ENCODE data around the gene PRR15L. TPM values are rescaled to one million over a fixed set of nuclear protein-coding genes. Genes with fewer than 3 reads are reported as not detected.

The PRR15L gene
- total and polyA plus RNA-seq, 2 donors (not counting 1 experiment from before 2014, with no cell fraction given) = not detected

DNA sequence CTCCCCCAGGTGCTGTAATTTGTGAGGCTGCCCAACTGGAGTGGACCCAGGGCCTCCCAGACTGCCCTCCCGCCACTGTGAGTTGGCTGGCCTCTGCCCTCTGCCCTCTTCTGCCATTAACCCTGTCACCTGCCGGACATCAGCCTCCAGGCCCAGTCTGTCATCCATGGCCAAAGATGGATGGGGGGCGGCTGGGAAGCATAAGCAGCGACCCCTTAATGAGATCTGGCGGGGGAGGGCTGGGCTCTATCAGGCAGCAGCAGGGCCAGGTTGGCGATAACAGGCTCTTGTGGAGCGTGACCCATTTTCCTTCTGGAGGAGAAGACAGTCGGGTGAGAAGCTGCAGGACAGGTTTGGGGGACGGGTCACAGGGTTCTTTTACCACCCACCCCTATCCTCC lies 38.5 kb upstream of the PRR15L start:
- intact Hi-C loops (cut with micrococcal nuclease) = no loop called here
- H3K4me3 Mint-ChIP-seq = no peak overlapping the region
- 91% methylated on average over 8 of the region's 9 CpGs for WGBS (ENCODE audit: insufficient coverage)
- no peak for ATAC-seq (ENCODE audit: low read depth)
- H3K36me3 ChIP-seq (replicated peaks in 1 of 2; ENCODE audit: control extremely low read depth in 1 of 2, control insufficient read depth in 1 of 2, extremely low read depth in 1 of 2, insufficient read depth in 2 of 2, low read length in 1 of 2) = no peaks in the 10 kb centered on the region
- ChIA-PET POLR2A (no interaction called here), CTCF (interaction anchor here (1.0 kb wide), 1 partner anchor 24 kb away, joined by 3 read pairs; no protein-coding TSS in a partner anchor)
- no peak overlapping the region for H3K9ac ChIP-seq (ENCODE audit: low read length)
- H3K4me1 ChIP-seq (ENCODE audit: control insufficient read depth in 2 of 2, insufficient read depth in 2 of 2, low read length in 2 of 2) = no peaks in the 10 kb centered on the region
- no peaks in the 10 kb centered on the region for H3K79me2 ChIP-seq (ENCODE audit: control insufficient read depth, insufficient read depth, low read length)
- H3K4me2 ChIP-seq (replicated peaks; ENCODE audit: low read depth, low read length, poor library complexity, severe bottlenecking) = no peak overlapping the region
- H3K9me3 ChIP-seq (ENCODE audit: control extremely low read depth in 1 of 3, control insufficient read depth in 2 of 3, insufficient read depth in 1 of 3, low read length in 2 of 3) = no peaks in the 10 kb centered on the region
- TF ChIP-seq, protein P1, sequence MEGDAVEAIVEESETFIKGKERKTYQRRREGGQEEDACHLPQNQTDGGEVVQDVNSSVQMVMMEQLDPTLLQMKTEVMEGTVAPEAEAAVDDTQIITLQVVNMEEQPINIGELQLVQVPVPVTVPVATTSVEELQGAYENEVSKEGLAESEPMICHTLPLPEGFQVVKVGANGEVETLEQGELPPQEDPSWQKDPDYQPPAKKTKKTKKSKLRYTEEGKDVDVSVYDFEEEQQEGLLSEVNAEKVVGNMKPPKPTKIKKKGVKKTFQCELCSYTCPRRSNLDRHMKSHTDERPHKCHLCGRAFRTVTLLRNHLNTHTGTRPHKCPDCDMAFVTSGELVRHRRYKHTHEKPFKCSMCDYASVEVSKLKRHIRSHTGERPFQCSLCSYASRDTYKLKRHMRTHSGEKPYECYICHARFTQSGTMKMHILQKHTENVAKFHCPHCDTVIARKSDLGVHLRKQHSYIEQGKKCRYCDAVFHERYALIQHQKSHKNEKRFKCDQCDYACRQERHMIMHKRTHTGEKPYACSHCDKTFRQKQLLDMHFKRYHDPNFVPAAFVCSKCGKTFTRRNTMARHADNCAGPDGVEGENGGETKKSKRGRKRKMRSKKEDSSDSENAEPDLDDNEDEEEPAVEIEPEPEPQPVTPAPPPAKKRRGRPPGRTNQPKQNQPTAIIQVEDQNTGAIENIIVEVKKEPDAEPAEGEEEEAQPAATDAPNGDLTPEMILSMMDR (IDR thresholded peaks at IDR 0.05) = no peak
- no peak for TF ChIP-seq EZH2 (IDR thresholded peaks at IDR 0.05; ENCODE audit: borderline replicate concordance, insufficient read depth, low read depth, low read length, poor library complexity, severe bottlenecking)
- H3K27me3 ChIP-seq (replicated peaks in 1 of 4; ENCODE audit: control extremely low read depth in 1 of 4, control insufficient read depth in 3 of 4, insufficient read depth in 4 of 4, low read length in 3 of 4) = peaks cover 0 to 25% (median 0%) of the 10 kb centered on the region in 4 experiments
- no peak overlapping the region for H3K4me3 ChIP-seq (ENCODE audit: control extremely low read depth in 1 of 5, extremely low read depth in 1 of 5, insufficient read depth in 1 of 5, low read depth in 2 of 5, low read length in 4 of 5)
- H2AFZ ChIP-seq (ENCODE audit: insufficient read depth, low read depth, low read length, poor library complexity, severe bottlenecking) = no peak overlapping the region
- no peaks in the 10 kb centered on the region for H3K9me3 Mint-ChIP-seq (ENCODE audit: insufficient read depth)
- no peak overlapping the region for H3K27ac ChIP-seq (ENCODE audit: low read length in 2 of 2)
- peaks cover 22% of the 10 kb centered on the region for H3K27me3 Mint-ChIP-seq
- no peaks in the 10 kb centered on the region for H4K20me1 ChIP-seq (ENCODE audit: control insufficient read depth, insufficient read depth, low read length, poor library complexity, severe bottlenecking)
- no peak overlapping the region for H3K27ac Mint-ChIP-seq
- no peaks in the 10 kb centered on the region for H3K4me1 Mint-ChIP-seq
- DNase-seq = no peak

DNA sequence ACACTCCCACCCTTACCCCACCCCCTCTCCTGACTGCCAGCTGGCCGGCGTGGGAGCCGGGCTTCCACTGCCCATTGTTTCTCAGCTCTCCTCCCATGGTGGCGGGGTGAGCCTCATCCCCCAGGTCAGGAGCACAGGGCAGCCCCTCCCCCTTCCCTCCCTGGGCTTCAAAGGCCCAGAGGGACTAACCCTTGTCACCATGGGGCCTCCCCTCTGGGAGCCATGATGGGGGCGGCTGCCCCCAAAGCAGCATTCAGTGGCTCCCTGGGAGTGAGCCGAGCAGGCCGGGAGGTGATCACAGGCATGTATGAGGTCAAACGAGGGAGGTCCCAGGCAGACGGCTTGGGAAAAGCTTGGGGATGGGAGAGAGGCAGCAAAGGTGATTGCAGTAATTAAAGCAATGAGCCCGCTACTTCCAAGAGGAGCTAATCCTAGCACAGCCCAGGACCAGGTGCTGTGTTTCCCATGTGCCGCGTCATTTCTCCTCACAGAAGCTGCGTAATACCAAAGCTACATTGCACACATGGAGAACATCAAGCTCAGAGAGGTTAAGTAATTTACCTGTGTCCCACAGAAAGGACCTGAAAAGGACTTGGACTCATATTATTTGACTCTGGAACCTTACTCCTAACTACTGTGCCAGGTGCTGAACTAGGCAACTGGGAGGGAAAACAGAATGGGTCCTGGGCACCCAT lies 37.7 kb upstream of the PRR15L start:
- Histone ChIP-seq H3K27me3 (replicated peaks in 1 of 4; ENCODE audit: control extremely low read depth in 1 of 4, control insufficient read depth in 3 of 4, insufficient read depth in 4 of 4, low read length in 3 of 4) (peaks cover 0 to 26% (median 0%) of the 10 kb centered on the region in 4 experiments), H3K9me3 (ENCODE audit: control extremely low read depth in 1 of 3, control insufficient read depth in 2 of 3, insufficient read depth in 1 of 3, low read length in 2 of 3) (no peaks in the 10 kb centered on the region), H4K20me1 (ENCODE audit: control insufficient read depth, insufficient read depth, low read length, poor library complexity, severe bottlenecking) (no peaks in the 10 kb centered on the region), H3K9ac (ENCODE audit: low read length) (no peak overlapping the region), H3K4me3 (ENCODE audit: control extremely low read depth in 1 of 5, extremely low read depth in 1 of 5, insufficient read depth in 1 of 5, low read depth in 2 of 5, low read length in 4 of 5) (no peak overlapping the region), H2AFZ (ENCODE audit: insufficient read depth, low read depth, low read length, poor library complexity, severe bottlenecking) (no peak overlapping the region), H3K79me2 (ENCODE audit: control insufficient read depth, insufficient read depth, low read length) (no peaks in the 10 kb centered on the region), H3K27ac (ENCODE audit: low read length in 2 of 2) (no peak overlapping the region), H3K4me1 (ENCODE audit: control insufficient read depth in 2 of 2, insufficient read depth in 2 of 2, low read length in 2 of 2) (no peaks in the 10 kb centered on the region), H3K36me3 (replicated peaks in 1 of 2; ENCODE audit: control extremely low read depth in 1 of 2, control insufficient read depth in 1 of 2, extremely low read depth in 1 of 2, insufficient read depth in 2 of 2, low read length in 1 of 2) (no peaks in the 10 kb centered on the region), H3K4me2 (replicated peaks; ENCODE audit: low read depth, low read length, poor library complexity, severe bottlenecking) (no peak overlapping the region)
- intact Hi-C loops (cut with micrococcal nuclease) = no loop called here
- no peak for DNase-seq
- Mint-ChIP-seq H3K27me3 (peaks cover 22% of the 10 kb centered on the region), H3K4me3 (no peak overlapping the region), H3K27ac (no peak overlapping the region), H3K4me1 (no peaks in the 10 kb centered on the region), H3K9me3 (ENCODE audit: insufficient read depth) (no peaks in the 10 kb centered on the region)
- ATAC-seq (ENCODE audit: low read depth) = no peak
- CTCF ChIA-PET = interaction anchor here (0.5 kb wide), 1 partner anchor 1054 kb away, joined by 4 read pairs; no protein-coding TSS in a partner anchor
- WGBS (ENCODE audit: insufficient coverage) = 85% methylated on average over 12 of the region's 13 CpGs
- POLR2A ChIA-PET = no interaction called here
- TF ChIP-seq, protein P1 (IDR thresholded peaks at IDR 0.05) = no peak
- TF ChIP-seq EZH2 (IDR thresholded peaks at IDR 0.05; ENCODE audit: borderline replicate concordance, insufficient read depth, low read depth, low read length, poor library complexity, severe bottlenecking) = no peak

Data from B cell (primary cell).